ENCODE results near the gene BLZF1.
A peak's percentile ranks its signal among the peaks of the same experiment; 100 is the strongest.

- TF ChIP-seq CTCF (IDR thresholded peaks at IDR 0.05; ENCODE audit: low read depth, low read length, poor library complexity, severe bottlenecking), result peak; percentile 78
- TF ChIP-seq EZH2phosphoT487 (IDR thresholded peaks at IDR 0.05; ENCODE audit: borderline replicate concordance, low read length), result no peak
These were observed 19.5 kb upstream of the BLZF1 start for GRCh38 chr1:169348383-169349036.
